ENCODE measurements around the gene BAIAP2L1. TPM values are rescaled to one million over a fixed set of nuclear protein-coding genes. Genes with fewer than 3 reads are reported as not detected.

The BAIAP2L1 gene
- total and polyA plus RNA-seq, 12 donors, result 0.53 to 5.8 (median 1.8) TPM

DNA sequence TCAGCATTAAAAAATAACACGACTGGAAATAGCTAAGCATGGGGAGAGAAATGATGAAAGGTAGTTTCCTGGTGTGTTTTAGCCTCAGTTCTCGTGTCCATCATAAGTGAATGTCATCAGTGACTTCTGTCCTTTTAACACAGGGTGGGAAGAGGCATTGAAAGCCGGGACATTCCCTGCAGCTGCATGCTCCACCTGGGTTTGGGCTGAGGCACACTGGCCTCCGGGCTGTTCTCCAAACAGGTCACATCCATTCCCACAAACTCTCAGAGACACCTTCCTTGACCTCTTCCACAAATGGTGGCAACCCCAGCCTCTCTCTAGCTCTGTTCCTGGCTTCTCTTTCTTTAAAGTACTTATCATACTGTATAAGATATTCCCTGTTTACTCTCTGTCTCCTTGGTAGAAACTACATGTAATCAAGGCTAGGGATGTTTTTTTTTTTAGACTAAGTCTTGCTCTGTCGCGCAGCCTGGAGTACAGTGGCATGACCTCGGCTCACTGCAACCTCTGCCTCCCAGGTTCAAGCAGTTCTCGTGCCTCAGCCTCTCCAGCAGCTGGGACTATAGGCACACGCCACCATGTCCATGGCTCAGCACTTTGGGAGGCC is 22.6 kb downstream of the BAIAP2L1 start:
- H3K4me1 ChIP-seq, result no peaks in the 10 kb centered on the region
- TF ChIP-seq, protein P1, sequence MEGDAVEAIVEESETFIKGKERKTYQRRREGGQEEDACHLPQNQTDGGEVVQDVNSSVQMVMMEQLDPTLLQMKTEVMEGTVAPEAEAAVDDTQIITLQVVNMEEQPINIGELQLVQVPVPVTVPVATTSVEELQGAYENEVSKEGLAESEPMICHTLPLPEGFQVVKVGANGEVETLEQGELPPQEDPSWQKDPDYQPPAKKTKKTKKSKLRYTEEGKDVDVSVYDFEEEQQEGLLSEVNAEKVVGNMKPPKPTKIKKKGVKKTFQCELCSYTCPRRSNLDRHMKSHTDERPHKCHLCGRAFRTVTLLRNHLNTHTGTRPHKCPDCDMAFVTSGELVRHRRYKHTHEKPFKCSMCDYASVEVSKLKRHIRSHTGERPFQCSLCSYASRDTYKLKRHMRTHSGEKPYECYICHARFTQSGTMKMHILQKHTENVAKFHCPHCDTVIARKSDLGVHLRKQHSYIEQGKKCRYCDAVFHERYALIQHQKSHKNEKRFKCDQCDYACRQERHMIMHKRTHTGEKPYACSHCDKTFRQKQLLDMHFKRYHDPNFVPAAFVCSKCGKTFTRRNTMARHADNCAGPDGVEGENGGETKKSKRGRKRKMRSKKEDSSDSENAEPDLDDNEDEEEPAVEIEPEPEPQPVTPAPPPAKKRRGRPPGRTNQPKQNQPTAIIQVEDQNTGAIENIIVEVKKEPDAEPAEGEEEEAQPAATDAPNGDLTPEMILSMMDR (IDR thresholded peaks at IDR 0.05), result no peak
- intact Hi-C loops (cut with DNase I), result no loop called here
- H3K4me3 ChIP-seq, result no peak overlapping the region
- no peaks in the 10 kb centered on the region for H3K27me3 ChIP-seq
- no peak for DNase-seq
- H3K36me3 ChIP-seq, result no peaks in the 10 kb centered on the region
- WGBS, 2 donors, result 68 to 74% methylated on average over 9 of the region's 9 CpGs
- ATAC-seq, result no peak
- H3K27ac ChIP-seq, result no peak overlapping the region
- H3K9me3 ChIP-seq, result no peaks in the 10 kb centered on the region

DNA sequence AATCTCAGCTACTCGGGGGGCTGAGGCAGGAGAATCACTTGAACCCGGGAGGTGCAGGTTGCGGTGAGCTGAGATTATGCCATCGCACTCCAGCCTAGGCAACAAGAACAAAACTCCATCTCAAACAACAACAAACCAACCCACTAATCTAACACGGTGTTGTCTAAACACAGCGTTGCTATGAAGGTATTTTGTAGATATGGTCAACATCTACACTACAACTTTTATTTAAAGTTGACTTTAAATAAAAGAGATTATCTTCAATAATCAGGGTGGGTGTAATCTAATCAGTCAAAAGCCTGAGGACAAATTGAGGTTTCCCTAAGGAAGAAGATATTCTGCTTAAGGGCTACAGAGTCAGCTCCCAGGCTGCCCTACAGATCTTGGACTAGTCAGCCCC is 24.2 kb downstream of the BAIAP2L1 start:
- DNase-seq, result no peak
- Histone ChIP-seq H3K27ac (no peak overlapping the region), H3K36me3 (no peaks in the 10 kb centered on the region), H3K4me1 (peaks cover 0 to 4% (median 0%) of the 10 kb centered on the region in 9 donors), H3K4me3 (no peak overlapping the region), H3K9me3 (no peaks in the 10 kb centered on the region), H3K27me3 (no peaks in the 10 kb centered on the region)
- TF ChIP-seq, protein P1 (IDR thresholded peaks at IDR 0.05), result no peak
- WGBS, 2 donors, result 92 to 93% methylated on average over 6 of the region's 6 CpGs
- intact Hi-C loops (cut with DNase I), result no loop called here
- ATAC-seq, result no peak

DNA sequence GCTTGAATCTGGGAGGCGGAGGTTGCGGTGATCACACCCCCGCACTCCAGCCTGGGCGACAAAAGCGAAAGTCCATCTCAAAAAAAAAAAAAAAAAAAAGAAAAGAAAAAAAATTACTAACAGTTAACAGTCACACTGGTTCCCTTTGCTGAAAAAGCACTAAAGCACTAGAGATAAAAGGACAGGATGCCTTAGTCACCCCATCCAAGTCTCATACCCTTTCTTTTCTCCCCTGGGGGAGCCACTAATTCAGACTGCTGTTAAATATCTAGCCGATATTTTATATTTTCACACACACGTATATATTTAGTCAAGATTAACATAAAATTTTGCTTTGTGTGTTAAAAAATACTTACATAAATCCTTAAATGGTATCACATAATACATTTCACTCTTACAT is 25.2 kb downstream of the BAIAP2L1 start:
- ATAC-seq, result no peak
- intact Hi-C loops (cut with DNase I), result no loop called here
- no peak for DNase-seq
- H3K36me3 ChIP-seq, result no peaks in the 10 kb centered on the region
- no peaks in the 10 kb centered on the region for H3K27me3 ChIP-seq
- 83 to 97% methylated on average over 7 of the region's 7 CpGs for WGBS, 2 donors
- H3K4me3 ChIP-seq, result no peak overlapping the region
- no peaks in the 10 kb centered on the region for H3K9me3 ChIP-seq
- H3K27ac ChIP-seq, result no peak overlapping the region
- TF ChIP-seq, protein P1 (IDR thresholded peaks at IDR 0.05), result no peak
- peaks cover 0 to 4% (median 0%) of the 10 kb centered on the region in 9 donors for H3K4me1 ChIP-seq

DNA sequence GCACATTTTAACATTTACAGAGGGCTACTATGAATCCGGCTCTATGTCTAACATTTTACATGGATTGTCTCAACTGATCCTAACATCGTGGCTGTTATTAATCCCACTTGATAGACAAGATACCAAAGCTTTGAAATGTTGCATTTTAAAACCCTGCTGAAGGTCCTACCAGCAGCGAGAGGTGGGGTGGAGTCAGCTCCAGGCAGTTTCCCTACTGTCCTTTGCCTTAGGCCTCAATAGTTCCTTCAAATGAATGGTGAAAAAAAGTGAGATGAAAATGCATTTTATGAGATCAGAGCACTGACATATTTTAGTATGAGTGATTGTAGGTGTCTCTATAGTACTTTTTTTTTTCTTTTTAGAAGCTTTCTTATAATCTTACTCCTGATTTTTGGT is 26.6 kb downstream of the BAIAP2L1 start:
- 94 to 96% methylated on average over 3 of the region's 3 CpGs for WGBS, 2 donors
- Histone ChIP-seq H3K4me1 (peaks cover 0 to 5% (median 0%) of the 10 kb centered on the region in 9 donors), H3K4me3 (no peak overlapping the region), H3K36me3 (no peaks in the 10 kb centered on the region), H3K27ac (no peak overlapping the region), H3K9me3 (no peaks in the 10 kb centered on the region), H3K27me3 (no peaks in the 10 kb centered on the region)
- ATAC-seq (no peak), DNase-seq (no peak)
- TF ChIP-seq, protein P1 (IDR thresholded peaks at IDR 0.05), result no peak
- intact Hi-C loops (cut with DNase I), result no loop called here

All from heart right ventricle (tissue), 16 donors.